HepG2 (cell line): ENCODE data around the gene TMEM184B. TPM values are rescaled to one million over a fixed set of nuclear protein-coding genes. Genes with fewer than 3 reads are reported as not detected.

Experiments used
- ARID2 ChIP-seq: sonication (generic); formaldehyde crosslinking; IDR thresholded peaks from 2 replicates; pipeline ENCODE4 v1.8.1; 2022; ENCODE audit warnings: mild to moderate bottlenecking, missing genetic modification reagents, borderline replicate concordance
- DPF2 ChIP-seq: sonication (generic); formaldehyde crosslinking; IDR thresholded peaks from 2 replicates; pipeline ENCODE4 v1.4.0; 2020; ENCODE audit warnings: mild to moderate bottlenecking, low read depth, missing genetic modification reagents, borderline replicate concordance
- ELF3 ChIP-seq: IDR thresholded peaks from 2 replicates; pipeline ENCODE4 v1.6.1; 2016; ENCODE audit warnings: missing genetic modification reagents, missing compliant biosample characterization
- HMGA1 ChIP-seq: sonication (generic); formaldehyde crosslinking; conservative IDR thresholded peaks from 2 replicates; pipeline ENCODE4 v1.4.0; 2020; ENCODE audit warnings: missing genetic modification reagents
- MEF2D ChIP-seq: sonication (generic); formaldehyde crosslinking; IDR thresholded peaks from 2 replicates; pipeline ENCODE4 v1.5.1; 2020; ENCODE audit warnings: mild to moderate bottlenecking, missing genetic modification reagents
- MEIS2 ChIP-seq: sonication (generic); formaldehyde crosslinking; IDR thresholded peaks from 2 replicates; pipeline ENCODE4 v1.9.0; 2021; ENCODE audit warnings: mild to moderate bottlenecking, missing genetic modification reagents
- NCOA2 ChIP-seq: sonication (generic); formaldehyde crosslinking; IDR thresholded peaks from 2 replicates; pipeline ENCODE4 v1.8.0; 2022; ENCODE audit warnings: inconsistent platforms
- NR2C2 ChIP-seq: sonication (generic); formaldehyde crosslinking; IDR thresholded peaks from 2 replicates; pipeline ENCODE4 v1.4.0; 2020; ENCODE audit warnings: missing genetic modification reagents, mild to moderate bottlenecking, moderate library complexity, borderline replicate concordance
- NR2F2 ChIP-seq: IDR thresholded peaks from 2 replicates; pipeline ENCODE4 v1.6.1; 2012; ENCODE audit warnings: low read depth, inconsistent platforms, borderline replicate concordance
- SNAPC2 ChIP-seq: sonication (generic); formaldehyde crosslinking; IDR thresholded peaks from 2 replicates; pipeline ENCODE4 v1.8.1; 2022; ENCODE audit warnings: mild to moderate bottlenecking, missing genetic modification reagents
- STAG1 ChIP-seq: sonication (generic); formaldehyde crosslinking; IDR thresholded peaks from 2 replicates; pipeline ENCODE4 v1.4.0; 2020; ENCODE audit warnings: missing genetic modification reagents
- TEAD3 ChIP-seq: optimal IDR thresholded peaks from 2 replicates; pipeline ENCODE3; 2016; ENCODE audit warnings: borderline replicate concordance
- ZNF850 ChIP-seq: sonication (generic); formaldehyde crosslinking; conservative IDR thresholded peaks from 2 replicates; pipeline ENCODE4 v1.9.0; 2021; ENCODE audit warnings: mild to moderate bottlenecking, missing genetic modification reagents
- polyA plus RNA-seq, 8 experiments: library from polyadenylated mRNA; depleted of rRNA in 3 of 8; stranded (reverse) in 7 of 8; unstranded in 1 of 8; fragments of >200 nt; fragmentation: Illumina TruSeq in 4 of 8; extraction: Trizol in 4 of 8; gene quantifications; 2 replicates each; pipeline versions ENCODE4 v1.2.1 to v1.2.3, GENCODE V29; 2011 to 2016; ENCODE audit warnings: low read depth in 4 of 8, missing spikeins in 1 of 8, mixed read lengths in 1 of 8; ENCODE audit not compliant: insufficient read depth in 1 of 8
- total RNA-seq, 5 experiments: library from RNA; depleted of rRNA; stranded (reverse); fragments of >200 nt; fragmentation: Illumina TruSeq; extraction: Trizol; gene quantifications; 2 replicates each; pipeline ENCODE4 v1.2.3, GENCODE V29; 2016; ENCODE audit warnings: low read depth in 1 of 5
- TF ChIP-seq, protein P1 (sequence below): IDR thresholded peaks from 2 replicates; pipeline ENCODE4 v1.6.1; 2016; ENCODE audit warnings: mild to moderate bottlenecking
- TF ChIP-seq, protein P2 (sequence below): sonication (generic); formaldehyde crosslinking; IDR thresholded peaks from 2 replicates; pipeline ENCODE4 v1.8.1; 2022; ENCODE audit warnings: low read depth, mild to moderate bottlenecking, missing genetic modification reagents
- TF ChIP-seq, protein P3 (sequence below): sonication (generic); formaldehyde crosslinking; IDR thresholded peaks from 2 replicates; pipeline ENCODE4 v1.5.0; 2020; ENCODE audit warnings: mild to moderate bottlenecking, missing genetic modification reagents, borderline replicate concordance
- TF ChIP-seq, protein P4 (sequence below): sonication (generic); formaldehyde crosslinking; IDR thresholded peaks from 2 replicates; pipeline ENCODE4 v1.4.0; 2020; ENCODE audit warnings: missing genetic modification reagents
- TF ChIP-seq, protein P5 (sequence below), 2 experiments: fragments of 450-650 bp in 1 of 2; sonication (generic) in 1 of 2; formaldehyde crosslinking; IDR thresholded peaks; 2 replicates each; pipeline versions ENCODE4 v1.5.0 to v1.8.0; 2020 to 2022; ENCODE audit warnings: mild to moderate bottlenecking in 1 of 2, missing genetic modification reagents in 1 of 2

Gene TMEM184B
- total and polyA plus RNA-seq, 2 of the 13 experiments (the other 11 are each of a cell fraction or from before 2014, with no cell fraction given) = 15.9 to 16.0 TPM

DNA sequence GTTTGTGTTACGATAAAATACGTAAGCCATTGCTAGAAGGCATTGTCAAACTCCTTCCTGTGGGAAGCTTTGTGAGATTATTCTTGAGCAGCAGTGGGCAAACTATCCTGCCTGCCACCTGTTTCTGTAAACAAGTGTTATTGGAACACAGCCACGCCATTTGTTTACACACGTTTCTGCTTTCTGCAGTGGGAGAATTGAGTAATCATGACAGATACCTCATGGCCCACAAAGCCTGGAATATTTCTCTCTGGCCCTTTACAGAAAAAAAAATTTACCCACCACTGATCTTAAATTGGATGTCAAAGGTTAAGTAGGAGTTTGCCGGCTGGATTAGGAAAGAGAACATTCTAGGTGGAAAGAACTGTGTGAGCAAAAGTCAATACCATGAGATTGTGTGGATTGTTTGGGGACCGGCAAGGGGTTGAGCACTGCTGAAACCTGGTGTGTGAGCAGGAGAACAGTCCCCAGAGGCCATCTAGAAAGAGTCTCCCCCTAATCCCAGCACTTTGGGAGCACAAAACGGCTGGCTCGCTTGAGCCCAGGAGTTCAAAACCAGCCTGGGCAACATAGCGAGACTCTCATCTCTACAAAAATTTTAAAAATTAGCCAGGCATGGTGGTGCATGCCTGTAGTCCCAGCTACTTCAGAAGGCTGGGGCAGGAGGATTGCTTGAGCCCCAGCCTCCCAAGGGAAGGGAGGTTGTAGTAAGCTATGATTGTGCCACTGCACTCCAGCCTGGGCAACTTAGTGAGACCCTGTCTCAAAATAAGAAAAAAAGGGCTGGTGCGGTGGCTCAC lies 85.2 kb downstream of the TMEM184B start (continued):
- TF ChIP-seq, protein P1, sequence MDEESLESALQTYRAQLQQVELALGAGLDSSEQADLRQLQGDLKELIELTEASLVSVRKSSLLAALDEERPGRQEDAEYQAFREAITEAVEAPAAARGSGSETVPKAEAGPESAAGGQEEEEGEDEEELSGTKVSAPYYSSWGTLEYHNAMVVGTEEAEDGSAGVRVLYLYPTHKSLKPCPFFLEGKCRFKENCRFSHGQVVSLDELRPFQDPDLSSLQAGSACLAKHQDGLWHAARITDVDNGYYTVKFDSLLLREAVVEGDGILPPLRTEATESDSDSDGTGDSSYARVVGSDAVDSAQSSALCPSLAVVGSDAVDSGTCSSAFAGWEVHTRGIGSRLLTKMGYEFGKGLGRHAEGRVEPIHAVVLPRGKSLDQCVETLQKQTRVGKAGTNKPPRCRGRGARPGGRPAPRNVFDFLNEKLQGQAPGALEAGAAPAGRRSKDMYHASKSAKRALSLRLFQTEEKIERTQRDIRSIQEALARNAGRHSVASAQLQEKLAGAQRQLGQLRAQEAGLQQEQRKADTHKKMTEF = peak; percentile 24; the same call in 1 of the 2 replicates
- TF ChIP-seq, protein P2, sequence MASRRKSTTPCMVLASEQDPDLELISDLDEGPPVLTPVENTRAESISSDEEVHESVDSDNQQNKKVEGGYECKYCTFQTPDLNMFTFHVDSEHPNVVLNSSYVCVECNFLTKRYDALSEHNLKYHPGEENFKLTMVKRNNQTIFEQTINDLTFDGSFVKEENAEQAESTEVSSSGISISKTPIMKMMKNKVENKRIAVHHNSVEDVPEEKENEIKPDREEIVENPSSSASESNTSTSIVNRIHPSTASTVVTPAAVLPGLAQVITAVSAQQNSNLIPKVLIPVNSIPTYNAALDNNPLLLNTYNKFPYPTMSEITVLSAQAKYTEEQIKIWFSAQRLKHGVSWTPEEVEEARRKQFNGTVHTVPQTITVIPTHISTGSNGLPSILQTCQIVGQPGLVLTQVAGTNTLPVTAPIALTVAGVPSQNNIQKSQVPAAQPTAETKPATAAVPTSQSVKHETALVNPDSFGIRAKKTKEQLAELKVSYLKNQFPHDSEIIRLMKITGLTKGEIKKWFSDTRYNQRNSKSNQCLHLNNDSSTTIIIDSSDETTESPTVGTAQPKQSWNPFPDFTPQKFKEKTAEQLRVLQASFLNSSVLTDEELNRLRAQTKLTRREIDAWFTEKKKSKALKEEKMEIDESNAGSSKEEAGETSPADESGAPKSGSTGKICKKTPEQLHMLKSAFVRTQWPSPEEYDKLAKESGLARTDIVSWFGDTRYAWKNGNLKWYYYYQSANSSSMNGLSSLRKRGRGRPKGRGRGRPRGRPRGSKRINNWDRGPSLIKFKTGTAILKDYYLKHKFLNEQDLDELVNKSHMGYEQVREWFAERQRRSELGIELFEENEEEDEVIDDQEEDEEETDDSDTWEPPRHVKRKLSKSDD (CRISPR knock-in tag) = no peak
- TF ChIP-seq SNAPC2 (CRISPR knock-in tag) (no peak), ZNF850 (CRISPR knock-in tag) (no peak), ELF3 (CRISPR knock-in tag) (peak; percentile 40; the same call in 1 of the 2 replicates), TEAD3 (CRISPR knock-in tag) (no peak), MEIS2 (CRISPR knock-in tag) (no peak), NR2F2 (peak; percentile 40; the same call in 1 of the 2 replicates), NCOA2 (CRISPR knock-in tag) (0 out of 2 replicates have a peak, but pooled peaks have one; percentile 9), MEF2D (CRISPR knock-in tag) (0 out of 2 replicates have a peak, but pooled peaks have one; percentile 31), HMGA1 (CRISPR knock-in tag) (no peak), STAG1 (CRISPR knock-in tag) (no peak), NR2C2 (CRISPR knock-in tag) (peak; percentile 72; the same call in 1 of the 2 replicates), DPF2 (CRISPR knock-in tag) (no peak), ARID2 (CRISPR knock-in tag) (no peak)
- TF ChIP-seq, protein P3, sequence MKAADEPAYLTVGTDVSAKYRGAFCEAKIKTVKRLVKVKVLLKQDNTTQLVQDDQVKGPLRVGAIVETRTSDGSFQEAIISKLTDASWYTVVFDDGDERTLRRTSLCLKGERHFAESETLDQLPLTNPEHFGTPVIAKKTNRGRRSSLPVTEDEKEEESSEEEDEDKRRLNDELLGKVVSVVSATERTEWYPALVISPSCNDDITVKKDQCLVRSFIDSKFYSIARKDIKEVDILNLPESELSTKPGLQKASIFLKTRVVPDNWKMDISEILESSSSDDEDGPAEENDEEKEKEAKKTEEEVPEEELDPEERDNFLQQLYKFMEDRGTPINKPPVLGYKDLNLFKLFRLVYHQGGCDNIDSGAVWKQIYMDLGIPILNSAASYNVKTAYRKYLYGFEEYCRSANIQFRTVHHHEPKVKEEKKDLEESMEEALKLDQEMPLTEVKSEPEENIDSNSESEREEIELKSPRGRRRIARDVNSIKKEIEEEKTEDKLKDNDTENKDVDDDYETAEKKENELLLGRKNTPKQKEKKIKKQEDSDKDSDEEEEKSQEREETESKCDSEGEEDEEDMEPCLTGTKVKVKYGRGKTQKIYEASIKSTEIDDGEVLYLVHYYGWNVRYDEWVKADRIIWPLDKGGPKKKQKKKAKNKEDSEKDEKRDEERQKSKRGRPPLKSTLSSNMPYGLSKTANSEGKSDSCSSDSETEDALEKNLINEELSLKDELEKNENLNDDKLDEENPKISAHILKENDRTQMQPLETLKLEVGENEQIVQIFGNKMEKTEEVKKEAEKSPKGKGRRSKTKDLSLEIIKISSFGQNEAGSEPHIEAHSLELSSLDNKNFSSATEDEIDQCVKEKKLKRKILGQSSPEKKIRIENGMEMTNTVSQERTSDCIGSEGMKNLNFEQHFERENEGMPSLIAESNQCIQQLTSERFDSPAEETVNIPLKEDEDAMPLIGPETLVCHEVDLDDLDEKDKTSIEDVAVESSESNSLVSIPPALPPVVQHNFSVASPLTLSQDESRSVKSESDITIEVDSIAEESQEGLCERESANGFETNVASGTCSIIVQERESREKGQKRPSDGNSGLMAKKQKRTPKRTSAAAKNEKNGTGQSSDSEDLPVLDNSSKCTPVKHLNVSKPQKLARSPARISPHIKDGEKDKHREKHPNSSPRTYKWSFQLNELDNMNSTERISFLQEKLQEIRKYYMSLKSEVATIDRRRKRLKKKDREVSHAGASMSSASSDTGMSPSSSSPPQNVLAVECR = peak; percentile 23; the same call in 1 of the 2 replicates
- TF ChIP-seq, protein P4, sequence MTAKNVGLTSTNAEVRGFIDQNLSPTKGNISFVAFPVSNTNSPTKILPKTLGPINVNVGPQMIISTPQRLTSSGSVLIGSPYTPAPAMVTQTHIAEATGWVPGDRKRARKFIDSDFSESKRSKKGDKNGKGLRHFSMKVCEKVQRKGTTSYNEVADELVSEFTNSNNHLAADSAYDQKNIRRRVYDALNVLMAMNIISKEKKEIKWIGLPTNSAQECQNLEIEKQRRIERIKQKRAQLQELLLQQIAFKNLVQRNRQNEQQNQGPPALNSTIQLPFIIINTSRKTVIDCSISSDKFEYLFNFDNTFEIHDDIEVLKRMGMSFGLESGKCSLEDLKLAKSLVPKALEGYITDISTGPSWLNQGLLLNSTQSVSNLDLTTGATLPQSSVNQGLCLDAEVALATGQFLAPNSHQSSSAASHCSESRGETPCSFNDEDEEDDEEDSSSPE (CRISPR knock-in tag) = 0 out of 2 replicates have a peak, but pooled peaks have one; percentile 17
- TF ChIP-seq, protein P5, sequence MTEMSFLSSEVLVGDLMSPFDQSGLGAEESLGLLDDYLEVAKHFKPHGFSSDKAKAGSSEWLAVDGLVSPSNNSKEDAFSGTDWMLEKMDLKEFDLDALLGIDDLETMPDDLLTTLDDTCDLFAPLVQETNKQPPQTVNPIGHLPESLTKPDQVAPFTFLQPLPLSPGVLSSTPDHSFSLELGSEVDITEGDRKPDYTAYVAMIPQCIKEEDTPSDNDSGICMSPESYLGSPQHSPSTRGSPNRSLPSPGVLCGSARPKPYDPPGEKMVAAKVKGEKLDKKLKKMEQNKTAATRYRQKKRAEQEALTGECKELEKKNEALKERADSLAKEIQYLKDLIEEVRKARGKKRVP (CRISPR knock-in tag; IDR thresholded peaks at IDR 0.05) = peak in 1 of 2 experiments; percentile 60; a peak in 1 of 4 replicates
